ENCODE results near the gene RPL23. TPM values are rescaled to one million over a fixed set of nuclear protein-coding genes. Genes with fewer than 3 reads are reported as not detected.
A peak's percentile ranks its signal among the peaks of the same experiment; 100 is the strongest.

RPL23 gene
- total RNA-seq, 4 donors from 2014 or later = 998 to 2,109 (median 1,205) TPM

DNA sequence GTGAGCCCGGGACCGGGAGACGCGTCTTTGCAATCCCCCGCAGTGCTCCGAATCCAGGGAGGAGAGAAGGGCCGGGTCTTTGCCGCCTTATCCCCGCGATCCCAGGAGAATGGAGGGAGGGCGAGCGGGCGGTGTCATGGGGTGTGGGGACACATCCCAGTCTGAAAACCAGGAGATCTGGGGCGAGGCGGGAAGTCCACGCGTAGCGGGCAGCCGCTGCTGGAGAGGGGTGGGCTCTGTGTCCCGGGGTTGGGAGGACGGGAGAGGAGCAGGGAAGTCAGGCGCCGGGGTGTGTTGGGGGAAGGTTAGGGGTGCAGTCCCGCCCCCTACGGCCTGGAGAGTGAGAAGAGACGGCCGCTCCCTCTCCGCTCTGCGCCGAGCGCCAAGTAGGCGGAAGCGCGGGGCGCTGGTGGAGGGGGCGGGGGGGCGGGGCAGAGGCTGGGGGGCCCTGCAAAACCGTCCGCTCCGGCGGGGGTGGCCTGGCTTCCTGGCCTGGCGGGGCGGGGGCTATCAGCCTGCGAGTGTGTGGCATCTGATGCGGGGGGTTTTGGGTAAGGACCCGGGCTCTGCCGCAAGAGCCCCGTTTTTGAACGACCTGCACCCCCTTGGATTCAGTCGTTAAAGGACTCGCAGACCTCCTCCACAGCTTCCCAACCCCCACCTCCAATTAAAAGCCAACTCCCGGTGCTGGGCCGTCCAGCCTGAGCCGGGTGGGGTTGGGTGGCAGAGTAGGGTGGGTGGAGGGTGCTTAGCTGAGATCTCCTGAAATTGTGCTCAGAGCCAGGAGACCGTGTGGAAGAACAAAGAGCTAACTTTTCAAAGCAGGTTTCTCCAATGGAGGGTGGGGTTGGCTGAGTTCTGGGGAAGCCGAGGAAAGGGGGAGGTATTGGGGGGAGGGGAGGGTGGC is 17.0 kb upstream of the RPL23 start:
- Histone ChIP-seq H3K36me3 (peaks cover 0 to 1% (median 0%) of the 10 kb centered on the region in 3 donors), H3K27me3 (no peaks in the 10 kb centered on the region), H3K4me3 (peak overlapping the region; percentile 79 to 98 (median 87)), H3K4me1 (peaks cover 56 to 69% (median 58%) of the 10 kb centered on the region in 3 donors), H3K27ac (peak overlapping the region; percentile 97 to 99 (median 98)), H3K9me3 (no peaks in the 10 kb centered on the region)
- TF ChIP-seq CTCF (IDR thresholded peaks at IDR 0.05) = no peak
- no peak for TF ChIP-seq POLR2A (IDR thresholded peaks at IDR 0.05)
- 0% methylated on average over 16 to 17 of the region's 56 CpGs for WGBS, 2 donors
- no peak for DNase-seq
- intact Hi-C loops (cut with DNase I) = no loop called here

DNA sequence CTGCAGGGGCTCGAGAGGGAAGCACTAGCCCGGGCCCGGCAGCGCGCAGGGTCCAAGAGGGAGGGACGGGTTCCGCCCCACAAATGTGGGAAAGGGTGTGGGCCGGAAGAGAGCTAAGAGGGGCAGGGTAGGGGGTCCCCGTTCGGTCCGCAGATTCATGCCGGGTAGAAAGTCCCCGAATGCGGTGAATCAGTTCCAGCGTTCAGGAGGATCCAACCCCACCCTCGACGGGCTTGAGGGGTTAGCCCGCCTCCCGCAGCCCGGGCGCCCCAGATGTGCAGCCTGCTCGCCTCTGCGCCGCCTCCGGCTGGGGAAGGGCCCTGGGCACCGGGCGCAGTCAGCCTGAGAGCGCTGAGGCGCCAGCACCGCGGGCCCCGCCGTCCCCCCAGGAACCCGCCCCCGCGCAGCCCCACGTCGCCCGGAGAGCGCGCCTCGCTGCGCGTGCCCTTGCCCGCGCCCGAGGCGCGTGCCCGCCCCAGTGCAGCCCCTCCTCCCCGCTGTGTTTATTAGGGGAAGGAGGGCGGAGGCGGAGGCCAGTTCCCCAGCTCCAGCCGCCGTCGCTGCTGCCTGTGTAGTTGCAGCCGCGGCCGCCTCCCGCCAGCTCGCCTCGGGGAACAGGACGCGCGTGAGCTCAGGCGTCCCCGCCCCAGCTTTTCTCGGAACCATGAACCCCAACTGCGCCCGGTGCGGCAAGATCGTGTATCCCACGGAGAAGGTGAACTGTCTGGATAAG is 16.2 kb upstream of the RPL23 start, which contains the start of gene LASP1:
Gene LASP1, plus strand, starts transcription at position 533 of the 733 bp plus-strand sequence. Its CDS starts 132 bp downstream, at position 665.
- Histone ChIP-seq H3K27ac (peak within 1 kb of the TSS; percentile 97 to 99 (median 98)), H3K4me3 (peak within 1 kb of the TSS; percentile 79 to 98 (median 87)), H3K27me3 (no peaks in the 10 kb centered on the region), H3K4me1 (peaks cover 48 to 60% (median 50%) of the 10 kb centered on the region in 3 donors), H3K36me3 (no peaks in the 10 kb centered on the region), H3K9me3 (no peaks in the 10 kb centered on the region)
- intact Hi-C loops (cut with DNase I) = no loop called here
- TF ChIP-seq CTCF (IDR thresholded peaks at IDR 0.05) = no peak
- TF ChIP-seq POLR2A (IDR thresholded peaks at IDR 0.05) = peak in 2 of 4 donors; percentile 97 to 98
- DNase-seq = peak; percentile 69
- 0% methylated on average over 7 to 11 of the region's 73 CpGs for WGBS, 2 donors

DNA sequence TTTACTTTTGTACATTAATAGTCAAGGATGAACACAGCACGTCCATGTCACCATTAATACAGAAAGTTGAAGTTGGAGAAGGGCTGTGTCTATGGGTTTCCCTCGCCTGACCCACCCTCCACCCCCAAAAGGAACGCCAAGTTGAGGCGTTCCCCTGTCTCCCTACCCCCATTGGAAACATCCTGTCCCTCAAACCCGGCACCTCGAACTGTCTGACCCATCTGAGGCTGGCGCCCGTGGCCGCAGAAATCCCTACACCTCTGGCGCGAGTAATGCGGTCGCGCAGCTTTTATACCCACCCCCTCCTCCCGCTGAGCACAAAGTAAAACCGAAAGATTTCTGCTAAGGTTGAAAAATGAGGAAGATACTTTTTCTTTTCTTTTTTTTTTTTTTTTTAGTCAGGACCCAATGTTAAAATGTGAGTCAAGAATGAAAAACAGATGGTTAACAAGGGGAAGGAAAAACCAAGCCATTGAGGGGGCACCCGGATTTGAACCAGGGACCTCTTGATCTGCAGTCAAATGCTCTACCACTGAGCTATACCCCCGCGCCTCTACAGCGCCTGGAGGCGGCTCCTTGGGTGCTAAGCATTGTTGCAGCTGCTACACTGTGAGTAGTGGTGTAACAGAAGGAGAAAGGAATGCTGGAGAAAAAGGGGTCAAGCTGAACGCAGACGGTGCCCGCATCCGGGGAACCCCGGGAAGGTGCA is 15.4 kb upstream of the RPL23 start:
- 1 to 2% methylated on average over 26 of the region's 26 CpGs for WGBS, 2 donors
- intact Hi-C loops (cut with DNase I) = no loop called here

More for the DNA sequence above, 15.4 kb upstream of the RPL23 start:
- DNase-seq = peak; percentile 45
- TF ChIP-seq CTCF (IDR thresholded peaks at IDR 0.05) (peak in 3 of 6 experiments; percentile 4 to 20 (median 8)), POLR2A (IDR thresholded peaks at IDR 0.05) (peak in 2 of 4 donors; percentile 25 to 41)
- H3K27me3 ChIP-seq = no peaks in the 10 kb centered on the region
- no peaks in the 10 kb centered on the region for H3K9me3 ChIP-seq
- peak overlapping the region; percentile 79 to 98 (median 87) for H3K4me3 ChIP-seq
- H3K4me1 ChIP-seq = peaks cover 41 to 53% (median 43%) of the 10 kb centered on the region in 3 donors
- peak overlapping the region; percentile 97 to 99 (median 98) for H3K27ac ChIP-seq
- no peaks in the 10 kb centered on the region for H3K36me3 ChIP-seq

All from esophagus squamous epithelium (tissue), 5 donors.